GM18951 (cell line): ENCODE measurements around the gene LZTS2.

Experiments
- POLR2A ChIP-seq: IDR thresholded peaks from 4 replicates; pipeline ENCODE4 v1.6.1; 2011; ENCODE audit warnings: mild to moderate bottlenecking; ENCODE audit not compliant: insufficient read length, insufficient read depth; ENCODE audit errors: extremely low read depth
- in situ Hi-C: fragments of 300-500 bp; cut with MboI; formaldehyde crosslinking; loops from one replicate; pipeline ENCODE4 v1.12.0; 2022; ENCODE audit warnings: low sequenced_read_pairs, mixed read lengths, inconsistent platforms; ENCODE audit not compliant: unreplicated experiment

LZTS2 gene

DNA sequence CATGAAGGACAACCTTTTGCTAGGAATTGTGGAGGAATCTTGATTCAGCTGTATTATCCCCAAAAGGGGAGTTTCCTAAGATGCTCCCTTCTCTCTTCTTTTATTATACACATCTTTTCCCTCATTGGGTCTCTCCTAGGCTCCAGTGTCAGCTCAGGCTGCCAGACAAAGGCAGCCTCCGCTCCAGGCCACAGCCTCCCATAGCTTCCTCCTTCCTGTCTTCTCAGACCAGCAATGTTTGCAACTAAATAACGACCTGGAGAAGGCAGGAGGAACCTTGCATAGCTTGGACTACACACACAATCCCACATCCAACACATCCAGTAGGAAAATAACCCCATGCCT lies 43.7 kb downstream of the LZTS2 start:
- in situ Hi-C loops, result no loop called here
- no peak for TF ChIP-seq POLR2A

DNA sequence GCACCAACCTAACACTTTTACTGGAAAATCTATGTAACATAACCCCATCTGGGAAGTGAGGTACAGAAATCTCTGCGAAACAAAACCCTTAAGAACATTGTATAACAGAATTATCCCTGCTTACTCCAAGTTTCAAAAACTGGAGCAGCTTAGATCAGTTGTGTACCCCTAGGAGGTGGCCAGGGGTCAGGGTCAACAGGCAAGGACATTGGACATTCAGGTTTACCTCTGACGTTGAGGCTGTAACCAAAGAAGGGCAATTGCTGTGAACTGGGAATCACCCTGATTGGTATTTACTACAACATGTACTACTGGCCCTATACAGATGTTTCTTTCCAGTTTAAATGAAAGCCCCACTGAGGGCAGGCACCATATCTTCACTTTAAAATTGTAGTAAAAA lies 44.5 kb downstream of the LZTS2 start:
- no peak for TF ChIP-seq POLR2A
- in situ Hi-C loops, result no loop called here

DNA sequence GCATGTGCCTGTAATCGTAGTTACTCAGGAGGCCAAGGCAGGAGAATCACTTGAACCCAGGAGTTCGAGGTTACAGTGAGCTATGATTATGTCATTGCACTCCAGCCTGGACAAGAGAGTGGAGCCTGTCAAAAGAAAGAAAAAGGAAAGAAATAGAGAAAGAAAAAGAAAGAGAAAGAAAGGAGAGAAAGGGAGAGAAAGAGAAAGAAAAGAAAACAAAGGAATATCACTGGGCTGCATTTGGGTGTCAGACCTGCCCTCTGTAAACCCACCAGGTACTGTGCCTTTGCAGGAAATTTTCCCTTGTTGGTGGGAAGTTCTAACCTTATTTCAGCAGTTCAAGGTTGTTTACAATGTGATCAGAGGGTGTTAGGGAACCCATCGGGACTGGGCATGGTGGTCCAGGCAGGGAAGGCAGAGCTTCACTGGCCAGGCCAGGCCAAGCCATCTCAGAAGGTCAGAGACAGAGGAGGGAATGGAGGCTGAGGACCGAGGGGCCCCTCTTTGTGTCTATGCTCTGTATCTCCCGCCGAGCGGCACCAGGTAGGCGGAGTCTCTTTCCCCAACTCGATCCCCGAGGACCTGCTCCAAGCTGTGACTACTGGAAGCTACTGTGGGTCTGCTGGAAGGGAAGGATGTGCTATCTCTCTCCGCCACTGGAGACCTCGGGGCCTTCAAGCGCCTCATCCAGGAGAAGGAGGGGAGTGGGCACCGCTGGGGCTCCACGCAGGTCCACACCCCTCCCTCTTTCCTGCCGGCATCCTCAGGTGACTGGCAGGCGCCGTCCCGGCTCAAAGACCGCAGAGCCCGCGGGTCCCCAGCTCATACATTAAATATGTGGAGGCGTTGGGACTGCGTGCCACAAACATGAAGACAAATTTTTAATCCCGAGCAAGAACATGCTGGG lies 47.0 kb downstream of the LZTS2 start:
- in situ Hi-C loops, result no loop called here
- no peak for TF ChIP-seq POLR2A

DNA sequence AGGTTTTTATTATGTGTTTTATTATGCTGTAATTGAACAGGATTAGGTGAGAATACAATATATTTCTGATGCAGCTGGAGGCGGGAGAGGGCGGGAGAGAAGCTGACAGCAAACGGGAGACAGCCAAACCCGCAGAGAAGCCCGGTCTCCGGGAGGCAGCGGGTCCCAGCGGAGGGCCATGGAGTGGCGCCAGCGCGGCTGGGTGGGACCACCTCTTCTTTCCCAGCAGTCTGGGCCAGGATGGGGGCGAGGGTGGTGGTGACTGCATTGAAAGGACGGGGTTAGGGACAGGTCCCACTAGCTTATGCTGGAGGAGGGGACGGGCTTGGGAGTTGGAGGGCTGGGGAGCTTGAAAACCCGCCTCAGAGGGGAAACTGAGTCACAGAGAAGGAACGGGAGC lies 47.7 kb downstream of the LZTS2 start:
- in situ Hi-C loops, result no loop called here
- no peak for TF ChIP-seq POLR2A

DNA sequence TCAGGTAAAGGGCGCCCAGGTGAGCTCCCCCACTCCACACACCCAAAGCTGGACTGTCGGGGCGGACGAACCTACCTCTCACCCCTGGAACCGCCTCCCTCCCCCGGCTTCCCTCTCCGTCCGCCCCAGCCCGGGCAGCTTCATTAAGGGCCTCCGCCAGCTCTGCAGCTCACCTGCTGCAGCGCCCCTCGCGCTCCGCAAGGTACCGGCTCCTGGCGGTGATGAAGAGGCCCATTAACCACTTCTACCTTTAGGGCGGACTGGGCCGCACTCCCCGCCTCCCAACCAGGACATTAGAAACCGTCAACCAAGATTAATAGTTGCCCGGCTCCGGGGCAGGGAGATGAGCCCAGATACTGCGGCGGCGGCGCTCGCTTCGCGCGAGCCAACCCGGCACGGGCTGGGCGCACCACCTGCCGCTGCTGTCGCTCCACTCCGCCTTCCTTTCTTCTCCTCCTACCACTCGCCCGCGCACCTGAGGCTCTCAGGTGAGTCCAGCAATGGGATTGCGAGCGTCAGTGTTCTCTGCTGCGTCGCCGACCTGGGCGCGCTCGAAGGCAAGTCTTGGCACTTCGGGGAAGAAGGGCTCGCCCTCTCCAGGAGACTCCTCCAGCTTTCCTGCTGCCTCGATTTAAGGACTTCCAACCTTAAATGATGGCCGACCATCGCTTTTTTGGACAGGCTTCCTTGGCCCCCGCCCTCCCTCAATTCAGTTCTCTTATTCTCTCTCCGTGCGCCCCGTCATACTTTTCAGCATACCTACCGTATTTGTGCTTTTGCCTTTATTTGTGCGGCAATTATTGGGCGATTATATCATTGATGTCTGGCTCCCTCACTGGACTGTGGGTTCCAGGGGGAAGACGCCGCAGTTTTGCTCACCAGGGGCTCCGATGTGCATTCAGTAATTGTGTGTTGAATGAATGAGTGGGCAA lies 48.6 kb downstream of the LZTS2 start:
- in situ Hi-C loops, result no loop called here
- no peak for TF ChIP-seq POLR2A

DNA sequence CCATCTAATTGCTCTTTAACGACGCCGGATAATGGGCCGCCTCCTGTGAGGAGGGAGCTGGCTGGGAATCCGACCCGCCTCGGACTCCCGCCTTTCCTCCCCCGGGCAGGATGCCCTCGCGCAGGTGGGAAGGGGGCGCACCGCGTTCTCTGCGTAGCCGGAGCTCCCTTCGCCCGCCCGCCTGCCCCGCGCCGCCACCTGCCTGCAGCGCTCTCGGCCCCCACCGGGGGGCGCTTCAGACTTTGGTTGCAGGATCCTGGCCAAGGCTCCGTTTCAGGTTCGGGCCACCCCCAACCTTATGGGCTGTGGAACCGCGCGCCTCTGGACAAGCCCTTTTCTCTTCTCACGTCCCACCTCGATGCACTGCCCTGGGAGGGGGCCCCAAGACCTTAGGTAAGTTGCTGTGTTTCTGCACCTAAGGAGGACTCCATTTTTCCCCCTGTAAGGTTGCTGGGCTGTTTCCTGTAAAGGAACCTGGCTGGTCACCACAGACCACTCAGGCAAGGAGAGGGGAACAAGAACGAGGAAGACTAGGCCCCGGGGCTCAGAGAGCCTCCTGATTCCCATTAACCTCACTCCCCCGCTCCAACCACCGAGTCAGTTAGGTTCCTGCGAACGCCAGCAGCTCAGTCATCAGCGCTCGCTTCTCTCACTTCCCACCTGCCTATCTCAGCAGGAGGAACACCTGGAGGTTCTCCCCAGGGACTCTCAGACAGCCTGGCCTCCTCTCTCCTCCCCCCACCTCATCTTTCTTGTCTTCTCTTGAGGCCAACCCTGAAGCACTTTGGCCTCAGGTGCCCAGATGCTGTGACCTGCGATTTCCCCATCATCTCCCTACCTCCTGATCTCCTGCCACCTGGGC lies 50.8 kb downstream of the LZTS2 start:
- in situ Hi-C loops, result no loop called here
- no peak for TF ChIP-seq POLR2A

DNA sequence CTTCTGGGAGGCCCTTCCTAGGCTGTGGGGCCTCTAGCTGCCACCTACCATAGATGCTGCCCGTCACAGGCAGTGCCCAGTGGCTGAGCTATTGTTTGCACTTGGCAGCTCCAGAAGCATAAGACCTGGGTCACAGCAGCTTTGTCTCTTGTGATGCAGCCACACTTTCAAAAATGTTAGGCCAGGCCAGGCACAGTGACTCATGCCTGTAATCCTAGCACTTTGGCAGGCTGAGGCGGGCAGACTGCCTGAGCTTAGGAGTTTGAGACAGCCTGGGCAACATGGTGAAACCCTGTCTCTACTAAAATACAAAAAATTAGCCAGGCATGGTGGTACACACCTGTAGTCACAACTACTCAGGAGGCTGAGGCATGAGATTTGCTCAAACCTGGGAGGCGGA lies 52.7 kb downstream of the LZTS2 start:
- in situ Hi-C loops, result no loop called here
- no peak for TF ChIP-seq POLR2A

DNA sequence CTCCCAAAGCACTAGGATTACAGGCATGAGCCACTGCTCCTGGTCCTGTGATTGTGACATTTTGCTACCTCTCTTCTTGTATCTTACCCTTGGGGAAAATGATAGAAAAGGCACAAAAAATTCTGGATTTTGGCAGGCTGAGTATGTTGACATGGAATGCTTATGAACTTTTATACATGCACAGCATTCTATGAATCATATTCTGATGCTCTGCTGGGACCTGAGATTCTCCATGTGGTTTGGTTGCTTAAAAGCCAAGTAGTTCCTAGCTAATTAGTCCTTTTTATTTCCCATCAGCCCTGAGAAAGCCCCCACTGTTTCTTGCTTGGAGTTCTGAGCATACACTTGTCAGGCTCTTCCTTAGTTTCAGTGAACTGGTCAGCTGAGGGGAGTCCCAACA lies 53.9 kb downstream of the LZTS2 start:
- no peak for TF ChIP-seq POLR2A
- in situ Hi-C loops, result no loop called here

DNA sequence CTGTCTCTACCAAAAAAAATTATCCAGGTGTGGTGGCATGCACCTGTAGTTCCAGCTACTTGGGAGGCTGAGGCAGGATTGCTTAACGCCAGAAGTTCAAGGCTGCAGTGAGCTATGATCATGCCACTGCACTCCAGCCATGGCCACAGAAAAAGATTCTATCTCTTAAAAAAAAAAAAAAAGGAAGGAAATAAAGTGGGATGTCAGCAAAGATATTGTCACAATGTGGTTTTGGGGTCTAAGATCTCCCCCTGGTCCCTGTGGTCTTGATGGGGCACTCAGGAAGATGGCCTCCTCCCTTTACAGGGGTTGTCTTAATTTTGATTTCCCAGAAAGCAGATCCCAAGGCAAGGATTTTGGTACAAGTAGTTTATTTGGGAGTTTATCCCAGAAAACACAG lies 54.7 kb downstream of the LZTS2 start:
- in situ Hi-C loops, result no loop called here
- no peak for TF ChIP-seq POLR2A

DNA sequence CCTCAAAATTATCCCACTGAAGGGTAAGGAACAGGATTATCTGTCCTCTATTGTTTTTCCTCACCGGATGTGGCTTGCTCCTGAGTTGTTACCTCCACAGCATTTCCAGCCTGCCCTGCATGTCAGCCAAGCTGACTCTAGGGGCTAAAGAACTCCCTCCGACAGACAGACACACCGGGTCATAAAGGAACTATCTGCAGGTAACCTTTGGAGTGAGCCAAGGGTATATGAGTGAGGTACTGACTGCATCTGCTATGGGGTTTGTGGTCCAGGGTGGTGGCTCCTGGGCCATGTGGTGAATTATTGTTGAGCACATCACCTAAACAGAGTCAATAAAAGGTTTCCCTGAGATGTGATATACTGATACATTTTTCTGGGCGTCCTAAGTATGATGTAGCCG lies 55.3 kb downstream of the LZTS2 start:
- TF ChIP-seq POLR2A, result no peak
- in situ Hi-C loops, result no loop called here

DNA sequence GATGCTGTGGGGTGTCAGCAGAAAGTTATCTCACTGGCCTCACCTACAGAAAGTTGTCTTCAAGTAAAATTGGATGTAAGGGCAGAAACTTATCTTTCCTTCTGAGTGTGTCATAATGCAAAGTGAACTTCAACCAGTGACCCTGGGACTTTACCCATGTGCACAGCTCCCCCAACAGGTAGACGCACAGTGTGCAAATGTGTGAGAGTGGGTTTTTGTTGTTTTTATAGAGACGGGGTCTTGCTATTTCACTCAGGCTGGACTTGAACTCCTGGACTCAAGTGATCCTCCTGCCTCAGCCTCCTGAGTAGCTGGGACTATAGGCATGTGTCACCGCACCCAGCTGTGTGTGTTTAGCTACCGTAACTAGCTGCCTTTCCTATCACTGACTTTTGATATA lies 55.8 kb downstream of the LZTS2 start:
- in situ Hi-C loops, result no loop called here
- no peak for TF ChIP-seq POLR2A

DNA sequence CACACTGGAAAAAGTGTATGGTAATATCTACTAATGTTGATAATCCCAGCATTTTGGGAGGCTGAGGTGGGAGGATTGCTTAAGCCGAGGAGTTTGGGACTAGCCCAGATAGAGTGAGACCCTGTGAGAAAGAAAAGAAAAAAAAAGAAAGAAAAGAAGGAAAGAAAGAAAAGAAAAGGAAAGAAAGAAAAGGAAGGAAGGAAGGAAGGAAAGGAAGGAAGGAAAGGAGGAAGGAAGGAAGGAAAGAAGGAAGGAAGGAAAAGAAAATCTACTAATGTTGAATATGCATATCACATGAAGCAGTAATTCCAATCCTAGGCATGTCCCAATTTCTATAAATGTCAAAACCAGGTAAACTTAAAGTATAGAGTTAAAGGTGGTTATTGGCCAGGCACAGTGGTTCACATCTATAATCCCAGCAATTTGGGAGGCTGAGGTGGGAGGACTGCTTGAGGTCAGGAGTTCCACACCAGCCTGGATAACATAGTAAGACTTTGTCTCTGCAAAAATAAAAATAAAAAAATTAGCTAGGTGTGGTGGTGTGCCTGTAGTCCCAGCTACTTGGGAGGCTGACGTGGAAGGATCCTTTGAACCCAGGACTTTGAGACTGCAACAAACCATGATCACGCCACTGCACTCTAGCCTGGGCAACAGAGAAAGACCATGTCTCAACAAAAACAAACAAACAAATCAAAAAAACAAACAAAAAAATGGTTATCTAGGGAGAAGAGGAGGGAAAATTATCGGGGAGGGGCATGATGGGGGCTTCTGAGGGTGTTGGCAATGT lies 57.0 kb downstream of the LZTS2 start:
- TF ChIP-seq POLR2A, result no peak
- in situ Hi-C loops, result no loop called here
